Kidney (tissue), 14 donors: ENCODE results near the gene GRM7. TPM values are rescaled to one million over a fixed set of nuclear protein-coding genes. Genes with fewer than 3 reads are reported as not detected.
A peak's percentile ranks its signal among the peaks of the same experiment; 100 is the strongest.

Experiments
- DNase-seq, 5 donors: peaks; one replicate each; pipeline ENCODE4 v3.0.0-alpha.2; 2013 to 2020
- FAIRE-seq: peaks from 2 replicates; lab custom pipeline; 2012; peaks lifted over from hg19 to GRCh38; lab: Jason Lieb, UNC
- H3K27ac ChIP-seq, 2 donors: one replicate each; pipeline ENCODE4 v1.7.0; 2013; ENCODE audit warnings: low read depth in 2 of 2, low read length in 2 of 2, inconsistent platforms in 1 of 2
- H3K27me3 ChIP-seq: one replicate; pipeline ENCODE4 v1.7.1; 2013; ENCODE audit warnings: low read length, inconsistent platforms; ENCODE audit not compliant: control insufficient read depth, insufficient read depth
- H3K36me3 ChIP-seq, 3 donors: one replicate each; pipeline versions ENCODE4 v1.7.0 to v1.7.1; 2013; ENCODE audit warnings: low read length in 3 of 3, control low read depth in 1 of 3, inconsistent platforms in 1 of 3; ENCODE audit not compliant: insufficient read depth in 3 of 3, control insufficient read depth in 2 of 3
- H3K4me1 ChIP-seq, 3 donors: one replicate each; pipeline versions ENCODE4 v1.7.0 to v1.7.1; 2013; ENCODE audit warnings: low read length in 3 of 3, inconsistent platforms in 1 of 3, low read depth in 1 of 3; ENCODE audit not compliant: control insufficient read depth in 2 of 3, insufficient read depth in 2 of 3
- H3K4me3 ChIP-seq, 3 donors: one replicate each; pipeline versions ENCODE4 v1.7.0 to v1.8.1; 2013; ENCODE audit warnings: low read length in 3 of 3, control low read depth in 1 of 3, inconsistent platforms in 1 of 3
- H3K9ac ChIP-seq, 3 donors: one replicate each; pipeline versions ENCODE4 v1.7.0 to v1.7.1; 2013; ENCODE audit warnings: low read length in 3 of 3, control low read depth in 1 of 3, inconsistent platforms in 1 of 3
- H3K9me3 ChIP-seq, 3 donors: one replicate each; pipeline versions ENCODE4 v1.7.0 to v1.7.1; 2013; ENCODE audit warnings: low read length in 3 of 3, control low read depth in 1 of 3, inconsistent platforms in 1 of 3; ENCODE audit not compliant: control insufficient read depth in 2 of 3, insufficient read depth in 1 of 3
- intact Hi-C: fragments of 100-400 bp; cut with DNase I; formaldehyde crosslinking; loops from one replicate; pipeline ENCODE4 v1.11.1; 2022
- polyA plus RNA-seq: library from polyadenylated mRNA; stranded (reverse); fragments of 350-450 nt; fragmentation: Illumina TruSeq; extraction: RNeasy Lipid Tissue Mini Kit (QIAGEN cat#74804); gene quantifications from one replicate; pipeline ENCODE4 v1.2.3, GENCODE V29; 2014; ENCODE audit warnings: low read depth, low replicate concordance; ENCODE audit not compliant: insufficient read depth
- total RNA-seq: library from RNA; stranded (reverse); fragmentation: NEBNext Ultra II Directional; extraction: Animal tissue kit (Norgen Biotek cat#: 25700); gene quantifications from one replicate; pipeline ENCODE4 v1.2.1, GENCODE V29; 2021
- TF ChIP-seq, protein P1 (sequence below): IDR thresholded peaks from 3 replicates; pipeline ENCODE4 v1.5.1; 2012; ENCODE audit warnings: mild to moderate bottlenecking, moderate library complexity, borderline replicate concordance; ENCODE audit not compliant: insufficient read depth; ENCODE audit errors: extremely low read depth
- donor health status: control.
- donor health status: control.
- donor health status: control.
- donor health status: control.
- donor health status: control.
- donor health status: DM: yes; HTN: yes; CAD: no.
- donor health status: Normal renal cell carcinoma (clear cell type).

Gene GRM7
- total and polyA plus RNA-seq, 2 donors from 2014 or later, result 0.16 TPM; not detected in 1

DNA sequence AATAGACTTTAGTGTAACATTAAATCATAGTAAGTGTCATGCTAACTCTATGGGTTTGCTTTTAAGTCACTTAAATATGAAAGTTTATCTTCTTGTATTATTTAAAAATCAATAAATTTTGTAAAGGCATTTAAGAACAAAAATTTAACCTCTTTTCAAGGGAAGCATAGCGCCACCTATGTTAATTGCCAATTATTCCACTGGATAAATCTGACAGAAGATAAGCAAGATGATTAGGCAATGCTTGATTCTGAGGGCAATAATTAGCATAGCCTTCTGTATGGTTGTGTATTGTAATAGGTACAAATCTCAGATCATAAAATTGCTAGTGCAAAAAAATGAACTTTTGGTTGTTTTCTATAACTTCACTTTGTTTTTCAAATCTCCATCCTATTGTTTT, 560.1 kb downstream of the GRM7 start:
- Histone ChIP-seq H3K4me3 (no peak overlapping the region), H3K9ac (no peak overlapping the region), H3K27ac (no peak overlapping the region), H3K9me3 (no peaks in the 10 kb centered on the region), H3K36me3 (no peaks in the 10 kb centered on the region), H3K4me1 (no peaks in the 10 kb centered on the region), H3K27me3 (no peaks in the 10 kb centered on the region)
- FAIRE-seq (no peak), DNase-seq (no peak)
- TF ChIP-seq, protein P1, sequence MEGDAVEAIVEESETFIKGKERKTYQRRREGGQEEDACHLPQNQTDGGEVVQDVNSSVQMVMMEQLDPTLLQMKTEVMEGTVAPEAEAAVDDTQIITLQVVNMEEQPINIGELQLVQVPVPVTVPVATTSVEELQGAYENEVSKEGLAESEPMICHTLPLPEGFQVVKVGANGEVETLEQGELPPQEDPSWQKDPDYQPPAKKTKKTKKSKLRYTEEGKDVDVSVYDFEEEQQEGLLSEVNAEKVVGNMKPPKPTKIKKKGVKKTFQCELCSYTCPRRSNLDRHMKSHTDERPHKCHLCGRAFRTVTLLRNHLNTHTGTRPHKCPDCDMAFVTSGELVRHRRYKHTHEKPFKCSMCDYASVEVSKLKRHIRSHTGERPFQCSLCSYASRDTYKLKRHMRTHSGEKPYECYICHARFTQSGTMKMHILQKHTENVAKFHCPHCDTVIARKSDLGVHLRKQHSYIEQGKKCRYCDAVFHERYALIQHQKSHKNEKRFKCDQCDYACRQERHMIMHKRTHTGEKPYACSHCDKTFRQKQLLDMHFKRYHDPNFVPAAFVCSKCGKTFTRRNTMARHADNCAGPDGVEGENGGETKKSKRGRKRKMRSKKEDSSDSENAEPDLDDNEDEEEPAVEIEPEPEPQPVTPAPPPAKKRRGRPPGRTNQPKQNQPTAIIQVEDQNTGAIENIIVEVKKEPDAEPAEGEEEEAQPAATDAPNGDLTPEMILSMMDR, result no peak
- intact Hi-C loops, result no loop called here

- DNase-seq (no peak), FAIRE-seq (no peak)
- Histone ChIP-seq H3K36me3 (no peaks in the 10 kb centered on the region), H3K9me3 (no peaks in the 10 kb centered on the region), H3K27me3 (no peaks in the 10 kb centered on the region), H3K9ac (no peak overlapping the region), H3K4me1 (no peaks in the 10 kb centered on the region), H3K4me3 (no peak overlapping the region), H3K27ac (no peak overlapping the region)
- intact Hi-C loops, result no loop called here
- TF ChIP-seq, protein P1, result no peak
Measured at GRCh38 chr3:7423036-7423435, 562.1 kb downstream of the GRM7 start.

DNA sequence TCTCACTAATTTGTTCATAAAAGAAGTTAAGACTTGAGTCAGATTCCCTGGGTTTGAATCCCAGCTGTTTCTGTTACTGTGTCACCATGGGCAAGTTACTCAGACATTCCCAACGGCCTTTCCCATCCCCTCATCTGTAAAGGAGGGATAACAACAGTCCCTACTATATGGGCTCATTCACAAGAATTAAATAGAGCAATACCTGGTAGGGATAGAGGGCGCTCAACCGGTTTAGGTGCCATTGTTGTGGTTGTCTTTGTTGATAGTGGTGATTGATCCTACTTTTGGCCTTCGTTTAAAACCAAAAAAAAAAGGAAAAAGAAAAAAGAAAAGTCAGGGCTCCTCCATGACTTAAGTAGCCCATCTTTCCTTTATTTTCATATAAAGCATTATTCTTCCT, 563.1 kb downstream of the GRM7 start:
- FAIRE-seq, result no peak
- Histone ChIP-seq H3K4me1 (no peaks in the 10 kb centered on the region), H3K9me3 (no peaks in the 10 kb centered on the region), H3K36me3 (no peaks in the 10 kb centered on the region), H3K27me3 (no peaks in the 10 kb centered on the region), H3K9ac (no peak overlapping the region), H3K4me3 (no peak overlapping the region), H3K27ac (no peak overlapping the region)
- intact Hi-C loops, result no loop called here
- TF ChIP-seq, protein P1, result no peak
- DNase-seq, result no peak

- intact Hi-C loops, result no loop called here
- no peaks in the 10 kb centered on the region for H3K36me3 ChIP-seq
- H3K4me3 ChIP-seq, result no peak overlapping the region
- no peaks in the 10 kb centered on the region for H3K27me3 ChIP-seq
- peaks cover 0 to 2% (median 0%) of the 10 kb centered on the region in 3 donors for H3K9me3 ChIP-seq
- DNase-seq (peak in 1 of 5 donors; percentile 29), FAIRE-seq (no peak)
- H3K4me1 ChIP-seq, result no peaks in the 10 kb centered on the region
- TF ChIP-seq, protein P1, result no peak
- H3K27ac ChIP-seq, result no peak overlapping the region
- H3K9ac ChIP-seq, result no peak overlapping the region
Measured at GRCh38 chr3:7428206-7428718, 567.3 kb downstream of the GRM7 start.
